Neural crest cell (in vitro differentiated cells): Measurements from ENCODE around the gene GBE1. TPM values are rescaled to one million over a fixed set of nuclear protein-coding genes. Genes with fewer than 3 reads are reported as not detected.

Source experiments
- DNase-seq: peaks from one replicate; pipeline ENCODE4 v3.0.0; 2021; ENCODE audit warnings: low read depth, mixed read lengths, low spot score
- H3K27ac Mint-ChIP-seq: one replicate; pipeline ENCODE4 v1.8.0; 2021; ENCODE audit warnings: mild to moderate bottlenecking, mixed read lengths; ENCODE audit not compliant: unreplicated experiment
- H3K27me3 Mint-ChIP-seq: 2 replicates; pipeline ENCODE4 v1.8.0; 2021; ENCODE audit warnings: low read depth, mild to moderate bottlenecking, mixed read lengths
- H3K36me3 Mint-ChIP-seq: 2 replicates; pipeline ENCODE4 v1.8.0; 2021; ENCODE audit warnings: low read depth, mild to moderate bottlenecking, mixed read lengths
- H3K4me1 Mint-ChIP-seq: 2 replicates; pipeline ENCODE4 v1.8.0; 2021; ENCODE audit warnings: mixed read lengths
- H3K4me3 Mint-ChIP-seq: one replicate; pipeline ENCODE4 v1.8.0; 2021; ENCODE audit warnings: mild to moderate bottlenecking, mixed read lengths
- H3K9me3 Mint-ChIP-seq: 2 replicates; pipeline ENCODE4 v1.8.0; 2021; ENCODE audit warnings: mixed read lengths
- CTCF ChIP-seq: fragments of 200-600 bp; sonication (generic); conservative IDR thresholded peaks from 2 replicates; pipeline ENCODE4 v1.5.0; 2021; ENCODE audit warnings: antibody characterized with exemption, mild to moderate bottlenecking
- total RNA-seq: library from RNA; stranded (reverse); gene quantifications from 2 replicates; pipeline ENCODE4 v1.2.1, GENCODE V29; 2021

Gene GBE1
- total RNA-seq, 1 donor from 2014 or later: 16.8 TPM

- no peaks in the 10 kb centered on the region for H3K27me3 Mint-ChIP-seq
- DNase-seq: no peak
- no peak overlapping the region for H3K4me3 Mint-ChIP-seq
- H3K36me3 Mint-ChIP-seq: peaks cover 3% of the 10 kb centered on the region
- peaks cover 11% of the 10 kb centered on the region for H3K9me3 Mint-ChIP-seq
- no peaks in the 10 kb centered on the region for H3K4me1 Mint-ChIP-seq
- no peak for TF ChIP-seq CTCF
- no peak overlapping the region for H3K27ac Mint-ChIP-seq
These were observed 317.5 kb downstream of the GBE1 start for GRCh38 chr3:81443958-81444357.

GRCh38 chr3:81443457-81443782 is 318.0 kb downstream of the GBE1 start:
- TF ChIP-seq CTCF: no peak
- H3K36me3 Mint-ChIP-seq: peaks cover 3% of the 10 kb centered on the region
- no peaks in the 10 kb centered on the region for H3K4me1 Mint-ChIP-seq
- H3K9me3 Mint-ChIP-seq: peaks cover 11% of the 10 kb centered on the region
- no peak overlapping the region for H3K27ac Mint-ChIP-seq
- H3K27me3 Mint-ChIP-seq: no peaks in the 10 kb centered on the region
- H3K4me3 Mint-ChIP-seq: no peak overlapping the region
- no peak for DNase-seq

- no peak for TF ChIP-seq CTCF
- Mint-ChIP-seq H3K27me3 (no peaks in the 10 kb centered on the region), H3K36me3 (peaks cover 3% of the 10 kb centered on the region), H3K27ac (no peak overlapping the region), H3K4me1 (no peaks in the 10 kb centered on the region), H3K4me3 (no peak overlapping the region), H3K9me3 (peaks cover 11% of the 10 kb centered on the region)
- DNase-seq: no peak
These were observed 318.5 kb downstream of the GBE1 start for GRCh38 chr3:81442758-81443456.

GRCh38 chr3:81440661-81441060 is 320.8 kb downstream of the GBE1 start:
- no peak for TF ChIP-seq CTCF
- no peak for DNase-seq
- Mint-ChIP-seq H3K4me3 (no peak overlapping the region), H3K27ac (no peak overlapping the region), H3K36me3 (peaks cover 3% of the 10 kb centered on the region), H3K4me1 (no peaks in the 10 kb centered on the region), H3K9me3 (peaks cover 9% of the 10 kb centered on the region), H3K27me3 (no peaks in the 10 kb centered on the region)
